MCF 10A (cell line): Measurements from ENCODE around the gene PDCD1LG2. TPM values are rescaled to one million over a fixed set of nuclear protein-coding genes. Genes with fewer than 3 reads are reported as not detected.
"Not testable (repeated sequence)": the region's sequence is repeated elsewhere in the genome, so short reads cannot be mapped to it uniquely, and the experiment has no call there.

Experiments used
- Bru-seq: library from RNA; stranded (reverse); fragments of 400-500 nt; gene quantifications from one replicate; lab custom pipeline; 2021; lab: Mats Ljungman, UMichigan
- BruChase-seq, 2 experiments: library from RNA; stranded (reverse); fragments of 400-500 nt; gene quantifications; one replicate each; lab custom pipeline; 2021; lab: Mats Ljungman, UMichigan
- BruUV-seq: library from RNA; stranded (reverse); fragments of 400-500 nt; replicated peaks from 2 replicates; lab custom pipeline; 2021; lab: Mats Ljungman, UMichigan
- CTCF ChIA-PET: fragments of 300-600 bp; sonication (Branson Sonifier 250); formaldehyde crosslinking; extraction: SDS; loops from one replicate; lab custom pipeline; 2021; ENCODE audit warnings: antibody characterized with exemption, inconsistent platforms; lab: Yijun Ruan, JAX
- POLR2A ChIA-PET: fragments of 300-600, 350-650 bp; sonication (Branson Sonifier 250); formaldehyde crosslinking; extraction: SDS; loops from one replicate; lab custom pipeline; 2020; ENCODE audit warnings: antibody characterized with exemption, inconsistent platforms; lab: Yijun Ruan, JAX
- DNase-seq: peaks from one replicate; pipeline ENCODE4 v3.0.0-alpha.2; 2018; ENCODE audit not compliant: unreplicated experiment
- H3K27ac Mint-ChIP-seq: one replicate; pipeline ENCODE4 v1.8.0; 2022; ENCODE audit warnings: mild to moderate bottlenecking, low read depth, mixed read lengths; ENCODE audit not compliant: unreplicated experiment
- H3K27me3 Mint-ChIP-seq: one replicate; pipeline ENCODE4 v1.8.0; 2022; ENCODE audit warnings: mixed read lengths; ENCODE audit not compliant: insufficient read depth, unreplicated experiment
- H3K36me3 Mint-ChIP-seq: one replicate; pipeline ENCODE4 v1.8.0; 2022; ENCODE audit warnings: mild to moderate bottlenecking, moderate library complexity, mixed read lengths; ENCODE audit not compliant: insufficient read depth, unreplicated experiment
- H3K4me1 Mint-ChIP-seq: one replicate; pipeline ENCODE4 v1.8.0; 2022; ENCODE audit warnings: mixed read lengths; ENCODE audit not compliant: insufficient read depth, unreplicated experiment
- H3K4me3 Mint-ChIP-seq: one replicate; pipeline ENCODE4 v1.8.0; 2022; ENCODE audit warnings: mild to moderate bottlenecking, moderate library complexity, mixed read lengths; ENCODE audit not compliant: unreplicated experiment
- H3K9me3 Mint-ChIP-seq: one replicate; pipeline ENCODE4 v1.8.0; 2022; ENCODE audit warnings: mixed read lengths; ENCODE audit not compliant: unreplicated experiment
- intact Hi-C: fragments of 100-400 bp; cut with micrococcal nuclease; formaldehyde crosslinking; loops from 2 replicates; pipeline ENCODE4 v1.14.1; 2022
- long read RNA-seq: library from polyadenylated mRNA; stranded (forward); transcript quantifications from one replicate; pipeline ENCODE4 v2.0.0, GENCODE V29; 2022
- total RNA-seq: library from RNA; stranded (reverse); gene quantifications from 2 replicates; pipeline ENCODE4 v1.2.3, GENCODE V29; 2022
- TF ChIP-seq, protein P1 (sequence below): fragments of 200-600 bp; IDR thresholded peaks from one replicate; pipeline ENCODE4 v1.8.0; 2022; ENCODE audit warnings: antibody characterized with exemption, mild to moderate bottlenecking; ENCODE audit not compliant: unreplicated experiment

Gene PDCD1LG2
- 1.8 and 3.2 TPM in 2 replicates for total RNA-seq
- percentile 51 among the genes with signal in this experiment for Bru-seq, nascent RNA
- BruChase-seq, experiment 1, labeled RNA remaining after a 6-hour chase: percentile 41 among the genes with signal in this experiment
- BruChase-seq, experiment 2, labeled RNA remaining after a 2-hour chase: percentile 37 among the genes with signal in this experiment
- long read RNA-seq, transcript PDCD1LG2-201 (7 exons, 2,365 nt): major isoform, 5 of 5 reads
- long read RNA-seq, partial matches to known transcripts: 0 of 5 reads
- long read RNA-seq, other reads (novel, unspliced or antisense): 0 of 5 reads

DNA sequence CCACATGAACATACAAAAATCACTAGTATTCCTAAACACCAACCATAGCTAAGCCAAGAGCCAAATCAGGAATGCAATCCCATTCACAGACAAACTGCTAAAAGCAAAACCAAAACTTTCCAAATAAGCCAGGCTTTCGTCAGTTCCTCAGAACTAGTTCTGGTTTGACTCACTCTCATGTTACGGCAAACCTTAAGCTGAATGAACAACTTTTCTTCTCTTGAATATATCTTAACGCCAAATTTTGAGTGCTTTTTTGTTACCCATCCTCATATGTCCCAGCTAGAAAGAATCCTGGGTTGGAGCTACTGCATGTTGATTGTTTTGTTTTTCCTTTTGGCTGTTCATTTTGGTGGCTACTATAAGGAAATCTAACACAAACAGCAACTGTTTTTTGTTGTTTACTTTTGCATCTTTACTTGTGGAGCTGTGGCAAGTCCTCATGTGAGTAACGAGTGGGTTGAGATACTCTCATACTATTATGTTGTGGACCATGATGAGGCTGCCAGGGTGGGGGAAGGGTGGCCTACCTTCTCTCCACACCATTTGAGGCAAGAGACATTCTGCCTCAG is at the start of gene PDCD1LG2:
PDCD1LG2 (plus strand) TSS at position 172 of the 572 bp plus-strand sequence. CDS start 12,016 bp downstream, outside the sequence.
- ChIA-PET POLR2A (interaction anchor here (0.6 to 1.3 kb wide), 10 partner anchors 11 to 154 kb away, joined by 3 to 9 read pairs (median 4); partner anchors contain the start of gene CD274), CTCF (interaction anchor here (0.6 to 2.2 kb wide), 13 partner anchors 34 to 780 kb away, joined by 3 to 10 read pairs (median 4); partner anchors contain the start of genes CD274 and INSL6)
- Mint-ChIP-seq H3K9me3 (peaks cover 15% of the 10 kb centered on the region), H3K4me3 (peak within 1 kb of the TSS; percentile 66), H3K27ac (peak within 1 kb of the TSS; percentile 91), H3K27me3 (no peaks in the 10 kb centered on the region), H3K4me1 (peaks cover 44% of the 10 kb centered on the region), H3K36me3 (no peaks in the 10 kb centered on the region)
- TF ChIP-seq, protein P1, sequence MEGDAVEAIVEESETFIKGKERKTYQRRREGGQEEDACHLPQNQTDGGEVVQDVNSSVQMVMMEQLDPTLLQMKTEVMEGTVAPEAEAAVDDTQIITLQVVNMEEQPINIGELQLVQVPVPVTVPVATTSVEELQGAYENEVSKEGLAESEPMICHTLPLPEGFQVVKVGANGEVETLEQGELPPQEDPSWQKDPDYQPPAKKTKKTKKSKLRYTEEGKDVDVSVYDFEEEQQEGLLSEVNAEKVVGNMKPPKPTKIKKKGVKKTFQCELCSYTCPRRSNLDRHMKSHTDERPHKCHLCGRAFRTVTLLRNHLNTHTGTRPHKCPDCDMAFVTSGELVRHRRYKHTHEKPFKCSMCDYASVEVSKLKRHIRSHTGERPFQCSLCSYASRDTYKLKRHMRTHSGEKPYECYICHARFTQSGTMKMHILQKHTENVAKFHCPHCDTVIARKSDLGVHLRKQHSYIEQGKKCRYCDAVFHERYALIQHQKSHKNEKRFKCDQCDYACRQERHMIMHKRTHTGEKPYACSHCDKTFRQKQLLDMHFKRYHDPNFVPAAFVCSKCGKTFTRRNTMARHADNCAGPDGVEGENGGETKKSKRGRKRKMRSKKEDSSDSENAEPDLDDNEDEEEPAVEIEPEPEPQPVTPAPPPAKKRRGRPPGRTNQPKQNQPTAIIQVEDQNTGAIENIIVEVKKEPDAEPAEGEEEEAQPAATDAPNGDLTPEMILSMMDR: no peak
- intact Hi-C loops: loop anchor here (5.0 kb wide), 1 partner anchor 42 kb away; no protein-coding TSS in a partner anchor
- TSS peak; percentile 62 for BruUV-seq
- DNase-seq: peak; percentile 66

DNA sequence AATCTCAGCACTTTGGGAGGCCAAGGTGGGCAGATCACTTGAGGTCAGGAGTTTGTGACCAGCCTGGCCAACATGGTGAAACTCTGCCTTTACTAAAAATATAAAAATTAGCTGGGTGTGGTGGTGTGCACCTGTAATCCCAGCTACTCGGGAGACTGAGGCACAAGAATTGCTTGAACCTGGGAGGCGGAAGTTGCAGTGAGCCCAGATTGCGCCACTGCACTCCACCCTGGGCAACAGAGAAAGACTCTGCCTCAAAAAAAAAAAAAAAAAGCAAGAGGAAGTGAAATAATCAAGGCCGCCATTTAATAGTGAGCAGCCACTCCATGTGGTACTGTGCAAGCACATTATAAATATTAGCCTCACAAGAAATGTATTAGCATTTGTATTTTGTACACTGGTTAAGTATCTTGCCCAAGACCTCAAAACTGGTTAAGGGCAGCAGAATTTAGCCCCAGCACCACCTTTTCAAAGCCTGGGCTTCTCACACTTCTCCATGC is 45.5 kb upstream of the PDCD1LG2 start:
- H3K36me3 Mint-ChIP-seq, BruUV-seq, intact Hi-C loops, H3K27me3 Mint-ChIP-seq, DNase-seq, H3K4me1 Mint-ChIP-seq, H3K4me3 Mint-ChIP-seq, H3K27ac Mint-ChIP-seq, H3K9me3 Mint-ChIP-seq: not testable (repeated sequence)
- CTCF ChIA-PET: interaction anchor here (1.2 to 1.6 kb wide), 4 partner anchors 84 to 278 kb away, joined by 3 to 5 read pairs (median 4); no protein-coding TSS in a partner anchor
- POLR2A ChIA-PET: interaction anchor here (0.6 kb wide), 1 partner anchor 44 kb away, joined by 3 read pairs; no protein-coding TSS in a partner anchor

DNA sequence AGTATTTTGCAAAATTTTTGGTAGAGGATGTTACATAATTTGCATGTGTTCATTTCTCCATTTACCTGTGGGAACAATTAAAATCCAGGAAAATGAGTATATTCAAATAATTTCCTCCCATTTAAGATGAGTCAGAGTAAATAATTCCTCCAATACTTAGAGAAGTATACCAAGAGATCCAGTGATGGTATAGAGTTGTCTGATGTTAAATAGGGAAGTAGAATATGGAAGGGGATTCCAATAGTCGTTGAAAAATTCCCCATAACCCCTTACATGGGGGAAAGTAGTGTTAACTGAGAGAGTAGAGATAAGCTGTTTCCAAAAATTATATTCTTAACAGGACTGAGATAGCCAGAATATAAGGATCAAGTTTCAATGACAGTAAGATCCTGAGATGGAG is 44.3 kb upstream of the PDCD1LG2 start:
- TF ChIP-seq, protein P1: no peak
- Mint-ChIP-seq H3K4me3 (no peak overlapping the region), H3K27ac (no peak overlapping the region), H3K9me3 (no peaks in the 10 kb centered on the region), H3K27me3 (no peaks in the 10 kb centered on the region), H3K36me3 (no peaks in the 10 kb centered on the region), H3K4me1 (no peaks in the 10 kb centered on the region)
- no TSS peak for BruUV-seq
- CTCF ChIA-PET: interaction anchor here (0.7 to 1.6 kb wide), 3 partner anchors 44 to 477 kb away, joined by 3 to 4 read pairs (median 3); partner anchors contain the start of gene PDCD1LG2
- intact Hi-C loops: no loop called here
- POLR2A ChIA-PET: no interaction called here
- no peak for DNase-seq

DNA sequence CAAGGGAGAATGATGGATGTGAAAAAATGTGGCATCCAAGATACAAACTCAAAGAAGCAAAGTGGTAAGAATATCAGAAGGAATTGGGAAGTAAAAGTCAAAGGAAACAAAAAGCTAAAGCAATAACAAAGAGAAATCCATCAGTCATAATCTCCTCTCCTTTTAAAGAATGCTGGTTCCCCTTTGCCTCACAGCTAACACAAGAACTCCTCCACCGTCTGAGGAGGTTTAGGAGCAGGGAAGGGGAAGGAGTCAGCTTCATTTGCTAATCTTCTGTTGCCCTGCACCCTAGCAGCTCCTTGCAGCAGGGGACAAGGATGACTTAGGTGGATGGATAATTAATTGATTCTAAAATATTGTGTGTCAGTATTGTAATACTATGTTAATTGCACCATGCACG is 43.6 kb upstream of the PDCD1LG2 start:
- Mint-ChIP-seq H3K4me1 (no peaks in the 10 kb centered on the region), H3K4me3 (no peak overlapping the region), H3K36me3 (no peaks in the 10 kb centered on the region), H3K27me3 (no peaks in the 10 kb centered on the region), H3K9me3 (no peaks in the 10 kb centered on the region), H3K27ac (no peak overlapping the region)
- no TSS peak for BruUV-seq
- CTCF ChIA-PET: interaction anchor here (0.5 to 1.3 kb wide), 8 partner anchors 10 to 239 kb away, joined by 3 to 5 read pairs (median 3); partner anchors contain the start of gene CD274
- no peak for DNase-seq
- POLR2A ChIA-PET: no interaction called here
- intact Hi-C loops: no loop called here
- TF ChIP-seq, protein P1: no peak
